ENCODE data around the gene DTNB.

DNA sequence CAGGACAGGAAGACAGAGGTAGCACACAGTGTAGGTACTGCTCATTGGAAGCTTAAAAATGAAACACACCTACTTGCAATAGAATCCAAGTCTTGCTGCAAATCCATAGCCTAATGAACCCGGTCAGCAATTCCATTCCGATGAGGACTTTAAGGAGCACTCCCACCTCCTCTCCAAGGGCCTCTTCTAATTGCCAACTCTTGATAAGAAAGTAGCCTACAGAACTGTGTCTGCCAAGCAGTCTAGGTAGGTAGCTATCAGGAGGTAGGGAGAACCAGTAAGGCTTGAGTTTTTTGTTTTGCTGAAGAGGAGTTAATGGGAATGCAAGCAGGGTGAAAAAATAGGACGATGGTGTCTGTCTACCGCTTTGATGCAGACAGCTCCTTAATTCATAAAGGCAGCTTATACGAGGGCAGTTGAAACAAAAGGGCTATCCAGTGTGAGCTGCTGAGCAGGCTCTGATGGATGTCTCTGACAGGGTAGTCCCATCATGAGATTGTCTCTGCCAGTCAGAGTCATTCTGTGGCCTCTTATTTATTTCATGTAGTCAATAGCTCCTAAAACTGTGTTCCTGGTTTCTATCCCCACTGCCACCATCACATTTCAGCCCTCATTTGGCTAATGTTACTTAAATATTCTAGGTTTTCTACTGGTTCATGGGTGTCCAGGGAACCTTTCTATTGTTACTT is 176.0 kb downstream of the DTNB start:
- TF ChIP-seq, protein P1, sequence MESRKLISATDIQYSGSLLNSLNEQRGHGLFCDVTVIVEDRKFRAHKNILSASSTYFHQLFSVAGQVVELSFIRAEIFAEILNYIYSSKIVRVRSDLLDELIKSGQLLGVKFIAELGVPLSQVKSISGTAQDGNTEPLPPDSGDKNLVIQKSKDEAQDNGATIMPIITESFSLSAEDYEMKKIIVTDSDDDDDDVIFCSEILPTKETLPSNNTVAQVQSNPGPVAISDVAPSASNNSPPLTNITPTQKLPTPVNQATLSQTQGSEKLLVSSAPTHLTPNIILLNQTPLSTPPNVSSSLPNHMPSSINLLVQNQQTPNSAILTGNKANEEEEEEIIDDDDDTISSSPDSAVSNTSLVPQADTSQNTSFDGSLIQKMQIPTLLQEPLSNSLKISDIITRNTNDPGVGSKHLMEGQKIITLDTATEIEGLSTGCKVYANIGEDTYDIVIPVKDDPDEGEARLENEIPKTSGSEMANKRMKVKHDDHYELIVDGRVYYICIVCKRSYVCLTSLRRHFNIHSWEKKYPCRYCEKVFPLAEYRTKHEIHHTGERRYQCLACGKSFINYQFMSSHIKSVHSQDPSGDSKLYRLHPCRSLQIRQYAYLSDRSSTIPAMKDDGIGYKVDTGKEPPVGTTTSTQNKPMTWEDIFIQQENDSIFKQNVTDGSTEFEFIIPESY (IDR thresholded peaks at IDR 0.05), result no peak
- TF ChIP-seq POLR2A (IDR thresholded peaks at IDR 0.05; ENCODE audit: low read depth, low read length), result no peak
- no peak for TF ChIP-seq TAF1 (IDR thresholded peaks at IDR 0.05; ENCODE audit: borderline replicate concordance, low read depth, low read length)
- TF ChIP-seq KDM1A (IDR thresholded peaks at IDR 0.05; ENCODE audit: borderline replicate concordance), result no peak
- TF ChIP-seq, protein P2, sequence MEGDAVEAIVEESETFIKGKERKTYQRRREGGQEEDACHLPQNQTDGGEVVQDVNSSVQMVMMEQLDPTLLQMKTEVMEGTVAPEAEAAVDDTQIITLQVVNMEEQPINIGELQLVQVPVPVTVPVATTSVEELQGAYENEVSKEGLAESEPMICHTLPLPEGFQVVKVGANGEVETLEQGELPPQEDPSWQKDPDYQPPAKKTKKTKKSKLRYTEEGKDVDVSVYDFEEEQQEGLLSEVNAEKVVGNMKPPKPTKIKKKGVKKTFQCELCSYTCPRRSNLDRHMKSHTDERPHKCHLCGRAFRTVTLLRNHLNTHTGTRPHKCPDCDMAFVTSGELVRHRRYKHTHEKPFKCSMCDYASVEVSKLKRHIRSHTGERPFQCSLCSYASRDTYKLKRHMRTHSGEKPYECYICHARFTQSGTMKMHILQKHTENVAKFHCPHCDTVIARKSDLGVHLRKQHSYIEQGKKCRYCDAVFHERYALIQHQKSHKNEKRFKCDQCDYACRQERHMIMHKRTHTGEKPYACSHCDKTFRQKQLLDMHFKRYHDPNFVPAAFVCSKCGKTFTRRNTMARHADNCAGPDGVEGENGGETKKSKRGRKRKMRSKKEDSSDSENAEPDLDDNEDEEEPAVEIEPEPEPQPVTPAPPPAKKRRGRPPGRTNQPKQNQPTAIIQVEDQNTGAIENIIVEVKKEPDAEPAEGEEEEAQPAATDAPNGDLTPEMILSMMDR (IDR thresholded peaks at IDR 0.05 in 2 of 3, conservative IDR thresholded peaks at IDR 0.05 in 1 of 3; ENCODE audit: control insufficient read depth in 2 of 3, extremely low read depth in 1 of 3, insufficient read depth in 1 of 3, low read depth in 3 of 3, low read length in 3 of 3), result no peak
- TF ChIP-seq EED (IDR thresholded peaks at IDR 0.05; ENCODE audit: low read depth), result no peak
- no peak for TF ChIP-seq STAT3 (IDR thresholded peaks at IDR 0.05; ENCODE audit: low read depth, low read length)

Measured in GM12878 (cell line).